Fibroblast of pulmonary artery (primary cell): ENCODE measurements around the gene FCRL5.

Experiments
- DNase-seq: peaks from one replicate; pipeline ENCODE4 v3.0.0-alpha.2; 2010; ENCODE audit warnings: low read depth
- H3K4me3 ChIP-seq: replicated peaks from 2 replicates; pipeline ENCODE4 v1.5.1; 2011; ENCODE audit warnings: low read depth, mild to moderate bottlenecking, control low read depth, low read length, moderate library complexity
- CTCF ChIP-seq: IDR thresholded peaks from 2 replicates; pipeline ENCODE4 v1.5.1; 2011; ENCODE audit warnings: mild to moderate bottlenecking, control low read depth, low read length, inconsistent platforms; ENCODE audit errors: missing control alignments

FCRL5 gene

GRCh38 chr1:157471531-157471930 lies 80.8 kb downstream of the FCRL5 start:
- DNase-seq = no peak
- H3K4me3 ChIP-seq = no peak overlapping the region
- TF ChIP-seq CTCF = no peak

GRCh38 chr1:157469752-157470675 lies 82.3 kb downstream of the FCRL5 start:
- no peak overlapping the region for H3K4me3 ChIP-seq
- DNase-seq = no peak
- TF ChIP-seq CTCF = no peak

- no peak overlapping the region for H3K4me3 ChIP-seq
- no peak for TF ChIP-seq CTCF
- DNase-seq = no peak
These were observed 83.0 kb downstream of the FCRL5 start for GRCh38 chr1:157469300-157469699.

DNA sequence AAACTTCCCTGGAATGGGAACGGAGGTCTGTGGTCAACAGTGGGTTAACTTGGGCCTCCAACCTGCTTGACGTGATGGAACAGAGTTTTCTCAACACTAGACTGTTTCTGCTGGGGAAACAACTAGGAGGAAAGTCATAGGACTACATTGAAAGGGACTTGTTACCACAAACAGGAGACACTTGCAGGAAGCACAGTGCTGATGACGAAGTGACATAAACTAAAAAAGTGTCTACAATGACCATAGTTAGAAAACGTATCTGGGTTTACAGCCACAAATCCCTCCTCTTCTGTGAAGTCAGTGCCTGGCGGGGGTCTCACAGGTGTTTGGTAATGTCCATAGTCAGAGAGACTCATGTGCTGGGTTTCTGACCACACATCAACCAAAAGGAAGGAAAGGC lies 86.3 kb downstream of the FCRL5 start:
- DNase-seq = no peak
- H3K4me3 ChIP-seq = no peak overlapping the region
- TF ChIP-seq CTCF = no peak
